ENCODE data around the gene SAFB. TPM values are rescaled to one million over a fixed set of nuclear protein-coding genes. Genes with fewer than 3 reads are reported as not detected.
A peak's percentile ranks its signal among the peaks of the same experiment; 100 is the strongest.

Gene SAFB
- total and polyA plus RNA-seq, 2 of the 13 experiments (the other 11 are each of a cell fraction or from before 2014, with no cell fraction given) = 21.0 to 28.4 TPM

DNA sequence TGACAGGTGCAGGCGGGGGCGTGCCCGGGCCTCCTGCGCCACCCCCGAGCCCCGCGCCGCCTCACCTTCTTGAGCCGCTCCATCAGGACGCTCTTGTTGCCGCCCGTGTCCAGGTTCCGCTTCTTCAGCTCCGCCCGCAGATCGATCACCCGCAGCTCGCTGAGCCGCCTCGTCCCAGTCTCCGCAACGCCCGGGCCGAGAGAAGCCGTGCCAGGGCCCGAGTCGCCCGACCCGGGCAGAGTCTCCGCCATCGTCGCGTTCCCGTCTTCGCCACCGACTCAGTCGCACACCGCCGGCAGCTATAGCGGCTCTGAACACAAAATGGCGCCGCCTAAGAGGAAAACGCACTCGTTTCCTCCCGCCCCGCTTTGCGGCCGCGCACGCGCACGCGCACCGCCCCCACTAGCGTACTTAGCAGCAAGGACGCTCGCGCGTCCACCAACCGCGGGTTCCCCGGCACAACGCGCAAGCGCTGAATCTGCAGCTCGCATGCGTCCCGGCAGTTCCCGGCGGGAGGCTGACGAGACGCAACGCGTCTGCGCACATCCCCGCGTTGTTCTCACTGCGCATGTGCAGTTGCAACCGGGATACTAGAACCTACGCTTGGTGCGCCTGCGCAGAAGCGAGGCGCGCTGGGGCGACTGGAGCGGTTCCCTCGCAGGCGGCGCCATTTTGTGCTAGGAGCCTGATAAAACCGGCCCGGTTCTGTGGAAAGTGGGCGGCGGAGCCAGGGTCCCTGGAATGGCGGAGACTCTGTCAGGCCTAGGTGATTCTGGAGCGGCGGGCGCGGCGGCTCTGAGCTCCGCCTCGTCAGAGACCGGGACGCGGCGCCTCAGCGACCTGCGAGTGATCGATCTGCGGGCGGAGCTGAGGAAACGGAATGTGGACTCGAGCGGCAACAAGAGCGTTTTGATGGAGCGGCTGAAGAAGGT, at the start of gene SAFB, which contains the start of gene SAFB2 (continued):
- peak; percentile 32 for TF ChIP-seq ZNF407 (CRISPR knock-in tag; IDR thresholded peaks at IDR 0.05; ENCODE audit: not compliant biosample characterization)
- no peak for TF ChIP-seq MED8 (CRISPR knock-in tag; IDR thresholded peaks at IDR 0.05; ENCODE audit: insufficient replicate concordance)
- TF ChIP-seq GTF2F1 (IDR thresholded peaks at IDR 0.05; ENCODE audit: low read length) = 0 out of 2 replicates have a peak, but pooled peaks have one; percentile 60
- no peak for TF ChIP-seq HNRNPH1 (optimal IDR thresholded peaks at IDR 0.05; ENCODE audit: low read depth, low read length)
- TF ChIP-seq ZBTB1 (CRISPR knock-in tag; IDR thresholded peaks at IDR 0.05; ENCODE audit: borderline replicate concordance) = no peak; the same call in 1 of the 2 replicates
- TF ChIP-seq ZNF800 (CRISPR knock-in tag; IDR thresholded peaks at IDR 0.05) = peak; percentile 90; the same call in 1 of the 2 replicates
- peak; percentile 20; the same call in 1 of the 2 replicates for TF ChIP-seq ARHGAP35 (CRISPR knock-in tag; IDR thresholded peaks at IDR 0.05; ENCODE audit: borderline replicate concordance)
- no peak for TF ChIP-seq ZBTB39 (CRISPR knock-in tag; IDR thresholded peaks at IDR 0.05)
- TF ChIP-seq FOXM1 (CRISPR knock-in tag; IDR thresholded peaks at IDR 0.05) = no peak
- TF ChIP-seq, protein P1, sequence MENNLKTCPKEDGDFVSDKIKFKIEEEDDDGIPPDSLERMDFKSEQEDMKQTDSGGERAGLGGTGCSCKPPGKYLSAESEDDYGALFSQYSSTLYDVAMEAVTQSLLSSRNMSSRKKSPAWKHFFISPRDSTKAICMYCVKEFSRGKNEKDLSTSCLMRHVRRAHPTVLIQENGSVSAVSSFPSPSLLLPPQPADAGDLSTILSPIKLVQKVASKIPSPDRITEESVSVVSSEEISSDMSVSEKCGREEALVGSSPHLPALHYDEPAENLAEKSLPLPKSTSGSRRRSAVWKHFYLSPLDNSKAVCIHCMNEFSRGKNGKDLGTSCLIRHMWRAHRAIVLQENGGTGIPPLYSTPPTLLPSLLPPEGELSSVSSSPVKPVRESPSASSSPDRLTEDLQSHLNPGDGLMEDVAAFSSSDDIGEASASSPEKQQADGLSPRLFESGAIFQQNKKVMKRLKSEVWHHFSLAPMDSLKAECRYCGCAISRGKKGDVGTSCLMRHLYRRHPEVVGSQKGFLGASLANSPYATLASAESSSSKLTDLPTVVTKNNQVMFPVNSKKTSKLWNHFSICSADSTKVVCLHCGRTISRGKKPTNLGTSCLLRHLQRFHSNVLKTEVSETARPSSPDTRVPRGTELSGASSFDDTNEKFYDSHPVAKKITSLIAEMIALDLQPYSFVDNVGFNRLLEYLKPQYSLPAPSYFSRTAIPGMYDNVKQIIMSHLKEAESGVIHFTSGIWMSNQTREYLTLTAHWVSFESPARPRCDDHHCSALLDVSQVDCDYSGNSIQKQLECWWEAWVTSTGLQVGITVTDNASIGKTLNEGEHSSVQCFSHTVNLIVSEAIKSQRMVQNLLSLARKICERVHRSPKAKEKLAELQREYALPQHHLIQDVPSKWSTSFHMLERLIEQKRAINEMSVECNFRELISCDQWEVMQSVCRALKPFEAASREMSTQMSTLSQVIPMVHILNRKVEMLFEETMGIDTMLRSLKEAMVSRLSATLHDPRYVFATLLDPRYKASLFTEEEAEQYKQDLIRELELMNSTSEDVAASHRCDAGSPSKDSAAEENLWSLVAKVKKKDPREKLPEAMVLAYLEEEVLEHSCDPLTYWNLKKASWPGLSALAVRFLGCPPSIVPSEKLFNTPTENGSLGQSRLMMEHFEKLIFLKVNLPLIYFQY (CRISPR knock-in tag; IDR thresholded peaks at IDR 0.05; ENCODE audit: borderline replicate concordance) = peak; percentile 53; the same call in 1 of the 2 replicates
